Measurements from ENCODE around the gene ACTL6B. TPM values are rescaled to one million over a fixed set of nuclear protein-coding genes. Genes with fewer than 3 reads are reported as not detected.

ACTL6B gene
- total and polyA plus RNA-seq, 2 of the 13 experiments (the other 11 are each of a cell fraction or from before 2014, with no cell fraction given), result not detected

- TF ChIP-seq, protein P1, sequence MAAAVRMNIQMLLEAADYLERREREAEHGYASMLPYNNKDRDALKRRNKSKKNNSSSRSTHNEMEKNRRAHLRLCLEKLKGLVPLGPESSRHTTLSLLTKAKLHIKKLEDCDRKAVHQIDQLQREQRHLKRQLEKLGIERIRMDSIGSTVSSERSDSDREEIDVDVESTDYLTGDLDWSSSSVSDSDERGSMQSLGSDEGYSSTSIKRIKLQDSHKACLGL (CRISPR knock-in tag; IDR thresholded peaks at IDR 0.05), result peak; percentile 69; the same call in 1 of the 2 replicates
- TF ChIP-seq ZNF598 (CRISPR knock-in tag; IDR thresholded peaks at IDR 0.05; ENCODE audit: borderline replicate concordance) (0 out of 2 replicates have a peak, but pooled peaks have one; percentile 28), ZNF367 (CRISPR knock-in tag; IDR thresholded peaks at IDR 0.05; ENCODE audit: borderline replicate concordance) (no peak), NR2F2 (IDR thresholded peaks at IDR 0.05; ENCODE audit: borderline replicate concordance, low read depth) (no peak), ZZZ3 (CRISPR knock-in tag; IDR thresholded peaks at IDR 0.05; ENCODE audit: borderline replicate concordance) (0 out of 2 replicates have a peak, but pooled peaks have one; percentile 12), ZNF337 (CRISPR knock-in tag; IDR thresholded peaks at IDR 0.05; ENCODE audit: borderline replicate concordance, low read depth) (no peak), SOX6 (IDR thresholded peaks at IDR 0.05) (no peak), SOX6 (CRISPR knock-in tag; IDR thresholded peaks at IDR 0.05) (peak; percentile 61), E2F5 (CRISPR knock-in tag; conservative IDR thresholded peaks at IDR 0.05) (no peak; the same call in 1 of the 2 replicates), ZBTB10 (CRISPR knock-in tag; IDR thresholded peaks at IDR 0.05; ENCODE audit: borderline replicate concordance) (peak; percentile 30; the same call in 1 of the 2 replicates), CREB1 (IDR thresholded peaks at IDR 0.05) (peak; percentile 84), CREB1 (CRISPR knock-in tag; IDR thresholded peaks at IDR 0.05) (no peak; the same call in 1 of the 2 replicates), ZNF891 (CRISPR knock-in tag; IDR thresholded peaks at IDR 0.05) (peak; percentile 73; the same call in 1 of the 2 replicates), ZNF292 (CRISPR knock-in tag; IDR thresholded peaks at IDR 0.05; ENCODE audit: borderline replicate concordance, low read depth) (no peak), MAF1 (CRISPR knock-in tag; IDR thresholded peaks at IDR 0.05; ENCODE audit: borderline replicate concordance) (0 out of 2 replicates have a peak, but pooled peaks have one; percentile 32), NCOA1 (CRISPR knock-in tag; IDR thresholded peaks at IDR 0.05) (no peak), ZNF556 (CRISPR knock-in tag; IDR thresholded peaks at IDR 0.05; ENCODE audit: borderline replicate concordance) (peak; percentile 36; the same call in 1 of the 2 replicates), ZBTB26 (CRISPR knock-in tag; IDR thresholded peaks at IDR 0.05; ENCODE audit: borderline replicate concordance) (peak; percentile 33; the same call in 1 of the 2 replicates), KLF11 (CRISPR knock-in tag; IDR thresholded peaks at IDR 0.05) (peak; percentile 64; the same call in 1 of the 2 replicates)
- TF ChIP-seq, protein P2, sequence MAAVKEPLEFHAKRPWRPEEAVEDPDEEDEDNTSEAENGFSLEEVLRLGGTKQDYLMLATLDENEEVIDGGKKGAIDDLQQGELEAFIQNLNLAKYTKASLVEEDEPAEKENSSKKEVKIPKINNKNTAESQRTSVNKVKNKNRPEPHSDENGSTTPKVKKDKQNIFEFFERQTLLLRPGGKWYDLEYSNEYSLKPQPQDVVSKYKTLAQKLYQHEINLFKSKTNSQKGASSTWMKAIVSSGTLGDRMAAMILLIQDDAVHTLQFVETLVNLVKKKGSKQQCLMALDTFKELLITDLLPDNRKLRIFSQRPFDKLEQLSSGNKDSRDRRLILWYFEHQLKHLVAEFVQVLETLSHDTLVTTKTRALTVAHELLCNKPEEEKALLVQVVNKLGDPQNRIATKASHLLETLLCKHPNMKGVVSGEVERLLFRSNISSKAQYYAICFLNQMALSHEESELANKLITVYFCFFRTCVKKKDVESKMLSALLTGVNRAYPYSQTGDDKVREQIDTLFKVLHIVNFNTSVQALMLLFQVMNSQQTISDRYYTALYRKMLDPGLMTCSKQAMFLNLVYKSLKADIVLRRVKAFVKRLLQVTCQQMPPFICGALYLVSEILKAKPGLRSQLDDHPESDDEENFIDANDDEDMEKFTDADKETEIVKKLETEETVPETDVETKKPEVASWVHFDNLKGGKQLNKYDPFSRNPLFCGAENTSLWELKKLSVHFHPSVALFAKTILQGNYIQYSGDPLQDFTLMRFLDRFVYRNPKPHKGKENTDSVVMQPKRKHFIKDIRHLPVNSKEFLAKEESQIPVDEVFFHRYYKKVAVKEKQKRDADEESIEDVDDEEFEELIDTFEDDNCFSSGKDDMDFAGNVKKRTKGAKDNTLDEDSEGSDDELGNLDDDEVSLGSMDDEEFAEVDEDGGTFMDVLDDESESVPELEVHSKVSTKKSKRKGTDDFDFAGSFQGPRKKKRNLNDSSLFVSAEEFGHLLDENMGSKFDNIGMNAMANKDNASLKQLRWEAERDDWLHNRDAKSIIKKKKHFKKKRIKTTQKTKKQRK (IDR thresholded peaks at IDR 0.05; ENCODE audit: low read length), result no peak
These were observed 17.2 kb upstream of the ACTL6B start, which contains the start of gene GNB2 (continued) for GRCh38 chr7:100673302-100673941.
